HCT116 (cell line): Measurements from ENCODE around the gene C9orf152. TPM values are rescaled to one million over a fixed set of nuclear protein-coding genes. Genes with fewer than 3 reads are reported as not detected.

Experiments used
- ATAC-seq: fragments of 200-7000 bp; cut with Tn5 transposase; 2 replicates; pipeline ENCODE4 v1.9.1; 2020; ENCODE audit warnings: mild to moderate bottlenecking, moderate library complexity
- BruUV-seq: library from RNA; stranded (reverse); fragments of 400-500 nt; replicated peaks from 2 replicates; lab custom pipeline; 2021; lab: Mats Ljungman, UMichigan
- CTCF ChIA-PET: fragments of 300-600 bp; sonication (Branson Sonifier 250); formaldehyde crosslinking; loops from one replicate; lab custom pipeline; 2021; ENCODE audit warnings: antibody characterized with exemption; lab: Charles Lee
- POLR2A ChIA-PET: fragments of 300-600, 350-600 bp; sonication (Branson Sonifier 250); formaldehyde crosslinking; loops from one replicate; lab custom pipeline; 2021; ENCODE audit warnings: antibody characterized with exemption; lab: Charles Lee
- RAD21 ChIA-PET, 2 experiments: fragments of 300-600 bp; sonication (Branson Sonifier 250); formaldehyde crosslinking; loops; one replicate each; lab custom pipeline; 2023; ENCODE audit warnings: low total read pairs in 2 of 2; ENCODE audit not compliant: uncharacterized antibody in 2 of 2, unreplicated experiment in 2 of 2, low non-redundant PET in 1 of 2; lab: Charles Lee
- DNase-seq: peaks from one replicate; pipeline ENCODE4 v3.0.0-alpha.2; 2010; ENCODE audit warnings: low read depth, low spot score
- H2AFZ ChIP-seq: fragments of 200-600 bp; shearing (Covaris generic), sonication (generic); 2 replicates; pipeline ENCODE4 v1.6.1; 2017; ENCODE audit warnings: low read depth, mixed run types, mixed read lengths, antibody characterized with exemption, low read length; ENCODE audit not compliant: poor library complexity, severe bottlenecking
- H3K27ac ChIP-seq: 2 replicates; pipeline ENCODE4 v1.5.1; 2012; ENCODE audit warnings: low read depth, low read length
- H3K27me3 ChIP-seq: fragments of 200-600 bp; sonication (generic); 2 replicates; pipeline ENCODE4 v1.6.1; 2016; ENCODE audit warnings: mixed run types, low read length, mixed read lengths; ENCODE audit not compliant: insufficient read depth
- H3K36me3 ChIP-seq, 2 experiments: fragments of 200-500 bp in 1 of 2; fragments of 200-600 bp in 1 of 2; sonication (Bioruptor generic) in 1 of 2; sonication (generic) in 1 of 2; 2 replicates each; pipeline versions ENCODE4 v1.5.1 to v1.6.1; 2014 to 2016; ENCODE audit warnings: low read length in 2 of 2, inconsistent platforms in 1 of 2, mixed read lengths in 1 of 2, mixed run types in 1 of 2; ENCODE audit not compliant: insufficient read depth in 2 of 2, control insufficient read depth in 1 of 2
- H3K4me1 ChIP-seq, 2 experiments: fragments of 200-600 bp in 1 of 2; sonication (generic) in 1 of 2; 2 replicates each; pipeline versions ENCODE4 v1.5.1 to v1.6.1; 2012 to 2017; ENCODE audit warnings: low read length in 2 of 2, inconsistent platforms in 1 of 2, mild to moderate bottlenecking in 1 of 2, mixed read lengths in 1 of 2, mixed run types in 1 of 2, moderate library complexity in 1 of 2; ENCODE audit not compliant: insufficient read depth in 2 of 2, control insufficient read depth in 1 of 2
- H3K4me2 ChIP-seq: fragments of 200-600 bp; sonication (generic); 2 replicates; pipeline ENCODE4 v1.6.1; 2017; ENCODE audit warnings: mixed run types, low read length, mixed read lengths
- H3K4me3 ChIP-seq, 2 experiments: fragments of 200-600 bp in 1 of 2; sonication (generic) in 1 of 2; replicated peaks in 1 of 2; 2 replicates each; pipeline ENCODE4 v1.5.1; 2011 to 2016; ENCODE audit warnings: low read length in 2 of 2, control low read depth in 1 of 2, low read depth in 1 of 2, mild to moderate bottlenecking in 1 of 2, mixed read lengths in 1 of 2, mixed run types in 1 of 2
- H3K79me2 ChIP-seq: fragments of 200-600 bp; sonication (generic); 2 replicates; pipeline ENCODE4 v1.6.1; 2017; ENCODE audit warnings: mild to moderate bottlenecking, mixed run types, low read length, moderate library complexity, mixed read lengths; ENCODE audit not compliant: insufficient read depth
- H3K9ac ChIP-seq: fragments of 200-600 bp; sonication (generic); 2 replicates; pipeline ENCODE4 v1.6.1; 2016; ENCODE audit warnings: low read length, mixed read lengths
- H3K9me2 ChIP-seq: fragments of 200-600 bp; sonication (generic), shearing (Covaris generic); 2 replicates; pipeline ENCODE4 v1.6.1; 2017; ENCODE audit warnings: mixed run types, mild to moderate bottlenecking, moderate library complexity; ENCODE audit not compliant: insufficient read depth
- H3K9me3 ChIP-seq, 2 experiments: fragments of 200-500 bp in 1 of 2; fragments of 200-600 bp in 1 of 2; sonication (Bioruptor generic) in 1 of 2; sonication (generic) in 1 of 2; 2 replicates each; pipeline ENCODE4 v1.6.1; 2014 to 2017; ENCODE audit warnings: low read length in 2 of 2, mixed read lengths in 2 of 2, inconsistent platforms in 1 of 2, low read depth in 1 of 2, mild to moderate bottlenecking in 1 of 2, mixed run types in 1 of 2, moderate library complexity in 1 of 2; ENCODE audit not compliant: control insufficient read depth in 1 of 2, insufficient read depth in 1 of 2
- H4K20me1 ChIP-seq: fragments of 200-600 bp; sonication (generic), shearing (Covaris generic); 2 replicates; pipeline ENCODE4 v1.6.1; 2017; ENCODE audit warnings: mixed run types, mild to moderate bottlenecking, moderate library complexity; ENCODE audit not compliant: insufficient read depth
- CBX3 ChIP-seq: IDR thresholded peaks from 2 replicates; pipeline ENCODE4 v1.6.1; 2012; ENCODE audit warnings: low read depth
- CEBPB ChIP-seq: IDR thresholded peaks from 2 replicates; pipeline ENCODE4 v1.6.1; 2012; ENCODE audit warnings: low read depth
- EGR1 ChIP-seq: IDR thresholded peaks from 2 replicates; pipeline ENCODE4 v1.6.1; 2012; ENCODE audit warnings: low read depth
- ELF1 ChIP-seq: IDR thresholded peaks from 2 replicates; pipeline ENCODE4 v1.6.1; 2012; ENCODE audit warnings: low read depth, borderline replicate concordance
- EZH2phosphoT487 ChIP-seq: fragments of 200-600 bp; IDR thresholded peaks from 2 replicates; pipeline ENCODE4 v1.6.1; 2018; ENCODE audit warnings: antibody characterized with exemption, borderline replicate concordance
- JUND ChIP-seq: IDR thresholded peaks from 2 replicates; pipeline ENCODE4 v1.6.1; 2012
- POLR2A ChIP-seq: IDR thresholded peaks from 2 replicates; pipeline ENCODE4 v1.7.0; 2011; ENCODE audit warnings: borderline replicate concordance; ENCODE audit not compliant: insufficient read depth, insufficient read length; ENCODE audit errors: extremely low read depth
- POLR2AphosphoS5 ChIP-seq: IDR thresholded peaks from 2 replicates; pipeline ENCODE4 v1.6.1; 2011; ENCODE audit warnings: mild to moderate bottlenecking, low read depth, low read length, moderate library complexity
- RAD21 ChIP-seq: IDR thresholded peaks from 2 replicates; pipeline ENCODE4 v1.6.1; 2012; ENCODE audit warnings: low read depth, mild to moderate bottlenecking
- SIN3A ChIP-seq: IDR thresholded peaks from 2 replicates; pipeline ENCODE4 v1.6.1; 2012; ENCODE audit warnings: low read depth
- SP1 ChIP-seq: IDR thresholded peaks from 2 replicates; pipeline ENCODE4 v1.6.1; 2012; ENCODE audit warnings: low read depth
- SRF ChIP-seq: IDR thresholded peaks from 2 replicates; pipeline ENCODE4 v1.6.1; 2012; ENCODE audit warnings: low read depth
- TCF7L2 ChIP-seq: IDR thresholded peaks from 2 replicates; pipeline ENCODE4 v1.7.0; 2011; ENCODE audit warnings: borderline replicate concordance, inconsistent platforms; ENCODE audit not compliant: insufficient read depth, insufficient read length; ENCODE audit errors: extremely low read depth
- YY1 ChIP-seq: IDR thresholded peaks from 2 replicates; pipeline ENCODE4 v1.6.1; 2011; ENCODE audit warnings: low read length, low read depth, moderate library complexity, mild to moderate bottlenecking; ENCODE audit not compliant: insufficient replicate concordance; ENCODE audit errors: extremely low read depth
- ZNF274 ChIP-seq: fragments of 200-500 bp; sonication (Bioruptor generic); IDR thresholded peaks from 2 replicates; pipeline ENCODE4 v1.6.1; 2014; ENCODE audit warnings: mild to moderate bottlenecking, low read depth, low read length, inconsistent platforms
- intact Hi-C: fragments of 100-400 bp; cut with micrococcal nuclease; formaldehyde crosslinking; loops from 2 replicates; pipeline ENCODE4 v1.10.0; 2022
- total RNA-seq: library from RNA; stranded (reverse); gene quantifications from one replicate; pipeline ENCODE4 v1.2.1, GENCODE V29; 2021; ENCODE audit not compliant: unreplicated experiment
- TF ChIP-seq, protein P1 (sequence below), 3 experiments: fragments of 200-600 bp in 1 of 3; sonication (generic) in 1 of 3; IDR thresholded peaks in 2 of 3; conservative IDR thresholded peaks in 1 of 3; 2 replicates each; pipeline ENCODE4 v1.5.1; 2012 to 2017; ENCODE audit warnings: low read depth in 2 of 3, low read length in 2 of 3, antibody characterized with exemption in 1 of 3, borderline replicate concordance in 1 of 3, control low read depth in 1 of 3, mild to moderate bottlenecking in 1 of 3, mixed read lengths in 1 of 3, mixed run types in 1 of 3, moderate library complexity in 1 of 3; ENCODE audit not compliant: insufficient read depth in 1 of 3
- TF ChIP-seq, protein P2 (sequence below): IDR thresholded peaks from 2 replicates; pipeline ENCODE4 v1.6.1; 2011; ENCODE audit warnings: mild to moderate bottlenecking, low read length, moderate library complexity; ENCODE audit not compliant: insufficient replicate concordance; ENCODE audit errors: extremely low read depth
- TF ChIP-seq, protein P3 (sequence below): IDR thresholded peaks from 2 replicates; pipeline ENCODE4 v1.6.1; 2012; ENCODE audit warnings: low read depth
- TF ChIP-seq, protein P4 (sequence below): IDR thresholded peaks from 2 replicates; pipeline ENCODE4 v1.6.1; 2012

C9orf152 gene
- total RNA-seq, 1 experiment from 2014 or later = not detected

DNA sequence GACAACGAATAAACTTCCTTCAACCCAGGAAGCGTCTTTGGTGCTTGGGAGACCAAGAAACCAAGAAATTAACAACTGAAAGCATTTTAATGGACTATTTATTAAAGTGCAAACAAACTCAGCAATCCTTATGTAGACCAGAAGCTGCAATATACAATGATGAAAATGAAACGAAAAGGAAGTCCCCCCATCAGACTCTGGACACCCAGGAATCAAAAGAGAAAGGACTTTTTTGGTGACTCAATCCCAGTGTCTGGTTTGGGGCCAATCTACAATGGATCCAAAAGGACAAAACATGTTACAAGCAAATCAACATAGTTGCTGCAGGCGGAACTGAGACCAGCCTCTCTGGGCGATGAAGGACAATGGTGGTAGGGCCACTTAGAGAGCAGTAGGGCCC is 39.5 kb downstream of the C9orf152 start (continued):
- TF ChIP-seq RAD21 = no peak
- TF ChIP-seq ELF1 = no peak
- no peak for TF ChIP-seq YY1
- TF ChIP-seq ZNF274 = no peak
- TF ChIP-seq SP1 = no peak
- TF ChIP-seq, protein P1, sequence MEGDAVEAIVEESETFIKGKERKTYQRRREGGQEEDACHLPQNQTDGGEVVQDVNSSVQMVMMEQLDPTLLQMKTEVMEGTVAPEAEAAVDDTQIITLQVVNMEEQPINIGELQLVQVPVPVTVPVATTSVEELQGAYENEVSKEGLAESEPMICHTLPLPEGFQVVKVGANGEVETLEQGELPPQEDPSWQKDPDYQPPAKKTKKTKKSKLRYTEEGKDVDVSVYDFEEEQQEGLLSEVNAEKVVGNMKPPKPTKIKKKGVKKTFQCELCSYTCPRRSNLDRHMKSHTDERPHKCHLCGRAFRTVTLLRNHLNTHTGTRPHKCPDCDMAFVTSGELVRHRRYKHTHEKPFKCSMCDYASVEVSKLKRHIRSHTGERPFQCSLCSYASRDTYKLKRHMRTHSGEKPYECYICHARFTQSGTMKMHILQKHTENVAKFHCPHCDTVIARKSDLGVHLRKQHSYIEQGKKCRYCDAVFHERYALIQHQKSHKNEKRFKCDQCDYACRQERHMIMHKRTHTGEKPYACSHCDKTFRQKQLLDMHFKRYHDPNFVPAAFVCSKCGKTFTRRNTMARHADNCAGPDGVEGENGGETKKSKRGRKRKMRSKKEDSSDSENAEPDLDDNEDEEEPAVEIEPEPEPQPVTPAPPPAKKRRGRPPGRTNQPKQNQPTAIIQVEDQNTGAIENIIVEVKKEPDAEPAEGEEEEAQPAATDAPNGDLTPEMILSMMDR (IDR thresholded peaks at IDR 0.05 in 2 of 3, conservative IDR thresholded peaks at IDR 0.05 in 1 of 3; ENCODE audit: borderline replicate concordance in 1 of 3, insufficient read depth in 1 of 3, low read depth in 2 of 3, low read length in 2 of 3) = no peak

DNA sequence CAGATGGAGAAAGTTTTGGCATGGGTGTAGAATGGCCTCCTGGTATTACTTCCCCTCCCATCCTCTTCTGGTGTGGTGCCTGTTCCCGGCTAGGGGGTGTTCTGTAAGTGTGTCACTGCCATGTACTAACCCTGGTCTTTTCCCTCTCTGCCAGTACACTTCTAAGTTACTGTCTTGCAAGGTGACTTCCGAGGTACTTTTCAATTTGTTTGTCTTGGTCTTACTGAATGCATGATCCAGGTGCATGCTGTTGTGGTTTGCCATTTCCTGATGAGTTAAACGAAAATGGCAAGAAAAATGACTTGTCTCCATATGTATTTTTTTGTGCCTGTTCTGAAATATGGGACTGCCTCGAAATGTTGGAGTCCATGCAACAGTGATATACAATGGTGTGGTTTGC is 46.0 kb downstream of the C9orf152 start:
- CTCF ChIA-PET = no interaction called here
- no TSS peak for BruUV-seq
- no peaks in the 10 kb centered on the region for H4K20me1 ChIP-seq
- DNase-seq (no peak), ATAC-seq (no peak)
- POLR2A ChIA-PET = no interaction called here
- H3K4me2 ChIP-seq = no peak overlapping the region
- no peak overlapping the region for H3K27ac ChIP-seq
- no peak overlapping the region for H3K4me3 ChIP-seq
- no peaks in the 10 kb centered on the region for H3K36me3 ChIP-seq
- H3K4me1 ChIP-seq = no peaks in the 10 kb centered on the region
- intact Hi-C loops = no loop called here
- no peak overlapping the region for H2AFZ ChIP-seq
- H3K9me2 ChIP-seq = no peaks in the 10 kb centered on the region
- H3K27me3 ChIP-seq = no peaks in the 10 kb centered on the region
- RAD21 ChIA-PET = no interaction called here
- no peaks in the 10 kb centered on the region for H3K9me3 ChIP-seq
- H3K9ac ChIP-seq = no peak overlapping the region
- peaks cover 29% of the 10 kb centered on the region for H3K79me2 ChIP-seq
- TF ChIP-seq, protein P2, sequence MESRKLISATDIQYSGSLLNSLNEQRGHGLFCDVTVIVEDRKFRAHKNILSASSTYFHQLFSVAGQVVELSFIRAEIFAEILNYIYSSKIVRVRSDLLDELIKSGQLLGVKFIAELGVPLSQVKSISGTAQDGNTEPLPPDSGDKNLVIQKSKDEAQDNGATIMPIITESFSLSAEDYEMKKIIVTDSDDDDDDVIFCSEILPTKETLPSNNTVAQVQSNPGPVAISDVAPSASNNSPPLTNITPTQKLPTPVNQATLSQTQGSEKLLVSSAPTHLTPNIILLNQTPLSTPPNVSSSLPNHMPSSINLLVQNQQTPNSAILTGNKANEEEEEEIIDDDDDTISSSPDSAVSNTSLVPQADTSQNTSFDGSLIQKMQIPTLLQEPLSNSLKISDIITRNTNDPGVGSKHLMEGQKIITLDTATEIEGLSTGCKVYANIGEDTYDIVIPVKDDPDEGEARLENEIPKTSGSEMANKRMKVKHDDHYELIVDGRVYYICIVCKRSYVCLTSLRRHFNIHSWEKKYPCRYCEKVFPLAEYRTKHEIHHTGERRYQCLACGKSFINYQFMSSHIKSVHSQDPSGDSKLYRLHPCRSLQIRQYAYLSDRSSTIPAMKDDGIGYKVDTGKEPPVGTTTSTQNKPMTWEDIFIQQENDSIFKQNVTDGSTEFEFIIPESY = no peak
- TF ChIP-seq JUND = no peak
- TF ChIP-seq SP1 = no peak
- TF ChIP-seq, protein P3, sequence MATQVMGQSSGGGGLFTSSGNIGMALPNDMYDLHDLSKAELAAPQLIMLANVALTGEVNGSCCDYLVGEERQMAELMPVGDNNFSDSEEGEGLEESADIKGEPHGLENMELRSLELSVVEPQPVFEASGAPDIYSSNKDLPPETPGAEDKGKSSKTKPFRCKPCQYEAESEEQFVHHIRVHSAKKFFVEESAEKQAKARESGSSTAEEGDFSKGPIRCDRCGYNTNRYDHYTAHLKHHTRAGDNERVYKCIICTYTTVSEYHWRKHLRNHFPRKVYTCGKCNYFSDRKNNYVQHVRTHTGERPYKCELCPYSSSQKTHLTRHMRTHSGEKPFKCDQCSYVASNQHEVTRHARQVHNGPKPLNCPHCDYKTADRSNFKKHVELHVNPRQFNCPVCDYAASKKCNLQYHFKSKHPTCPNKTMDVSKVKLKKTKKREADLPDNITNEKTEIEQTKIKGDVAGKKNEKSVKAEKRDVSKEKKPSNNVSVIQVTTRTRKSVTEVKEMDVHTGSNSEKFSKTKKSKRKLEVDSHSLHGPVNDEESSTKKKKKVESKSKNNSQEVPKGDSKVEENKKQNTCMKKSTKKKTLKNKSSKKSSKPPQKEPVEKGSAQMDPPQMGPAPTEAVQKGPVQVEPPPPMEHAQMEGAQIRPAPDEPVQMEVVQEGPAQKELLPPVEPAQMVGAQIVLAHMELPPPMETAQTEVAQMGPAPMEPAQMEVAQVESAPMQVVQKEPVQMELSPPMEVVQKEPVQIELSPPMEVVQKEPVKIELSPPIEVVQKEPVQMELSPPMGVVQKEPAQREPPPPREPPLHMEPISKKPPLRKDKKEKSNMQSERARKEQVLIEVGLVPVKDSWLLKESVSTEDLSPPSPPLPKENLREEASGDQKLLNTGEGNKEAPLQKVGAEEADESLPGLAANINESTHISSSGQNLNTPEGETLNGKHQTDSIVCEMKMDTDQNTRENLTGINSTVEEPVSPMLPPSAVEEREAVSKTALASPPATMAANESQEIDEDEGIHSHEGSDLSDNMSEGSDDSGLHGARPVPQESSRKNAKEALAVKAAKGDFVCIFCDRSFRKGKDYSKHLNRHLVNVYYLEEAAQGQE = no peak
- no peak for TF ChIP-seq TCF7L2
- no peak for TF ChIP-seq EZH2phosphoT487
- TF ChIP-seq YY1 = no peak
- no peak for TF ChIP-seq SIN3A
- TF ChIP-seq POLR2AphosphoS5 = no peak
- TF ChIP-seq ZNF274 = no peak
- no peak for TF ChIP-seq EGR1
- TF ChIP-seq, protein P4, sequence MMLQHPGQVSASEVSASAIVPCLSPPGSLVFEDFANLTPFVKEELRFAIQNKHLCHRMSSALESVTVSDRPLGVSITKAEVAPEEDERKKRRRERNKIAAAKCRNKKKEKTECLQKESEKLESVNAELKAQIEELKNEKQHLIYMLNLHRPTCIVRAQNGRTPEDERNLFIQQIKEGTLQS = no peak
- TF ChIP-seq ELF1 = no peak
- TF ChIP-seq SRF = no peak
- TF ChIP-seq CBX3 = no peak
- TF ChIP-seq POLR2A = no peak
- TF ChIP-seq CEBPB = no peak
